H54 (cell line): ENCODE results near the gene PLBD1.

ENCODE experiments used
- DNase-seq: peaks from one replicate; pipeline ENCODE4 v3.0.0; 2011; ENCODE audit warnings: low spot score, mixed read lengths; ENCODE audit not compliant: insufficient read length
- FAIRE-seq: peaks from 3 replicates; lab custom pipeline; 2011; peaks lifted over from hg19 to GRCh38; lab: Jason Lieb, UNC
- POLR2A ChIP-seq: IDR thresholded peaks from 2 replicates; pipeline ENCODE4 v1.6.1; 2011; ENCODE audit warnings: low read depth, mild to moderate bottlenecking, low read length

Gene PLBD1

GRCh38 chr12:14557966-14558365 lies 9.7 kb downstream of the PLBD1 start:
- DNase-seq (no peak), FAIRE-seq (no peak)
- TF ChIP-seq POLR2A = no peak

GRCh38 chr12:14554281-14555007 lies 13.2 kb downstream of the PLBD1 start:
- FAIRE-seq (no peak), DNase-seq (no peak)
- no peak for TF ChIP-seq POLR2A

- DNase-seq (no peak), FAIRE-seq (no peak)
- TF ChIP-seq POLR2A = no peak
Observed at GRCh38 chr12:14548609-14549008, 19.1 kb downstream of the PLBD1 start.

- TF ChIP-seq POLR2A = no peak
- DNase-seq = no peak
- FAIRE-seq = no peak
Observed at GRCh38 chr12:14547571-14547970, 20.1 kb downstream of the PLBD1 start.

- FAIRE-seq (no peak), DNase-seq (no peak)
- TF ChIP-seq POLR2A = no peak
Observed at GRCh38 chr12:14545144-14546124, 22.2 kb downstream of the PLBD1 start.

- DNase-seq (no peak), FAIRE-seq (no peak)
- TF ChIP-seq POLR2A = no peak
Observed at GRCh38 chr12:14540801-14541462, 26.8 kb downstream of the PLBD1 start.

- FAIRE-seq = no peak
Observed at GRCh38 chr12:14537088-14537487, 30.6 kb downstream of the PLBD1 start.

GRCh38 chr12:14532152-14532551 lies 35.5 kb downstream of the PLBD1 start:
- TF ChIP-seq POLR2A = no peak
- DNase-seq = no peak
- FAIRE-seq = no peak

More at GRCh38 chr12:14537088-14537487, 30.6 kb downstream of the PLBD1 start:
- no peak for TF ChIP-seq POLR2A
- no peak for DNase-seq

GRCh38 chr12:14525964-14526363 lies 41.7 kb downstream of the PLBD1 start:
- no peak for FAIRE-seq
- TF ChIP-seq POLR2A = no peak
- no peak for DNase-seq

GRCh38 chr12:14521822-14522221 lies 45.9 kb downstream of the PLBD1 start:
- DNase-seq (no peak), FAIRE-seq (no peak)
- TF ChIP-seq POLR2A = no peak

- FAIRE-seq = no peak
- TF ChIP-seq POLR2A = no peak
Observed at GRCh38 chr12:14514946-14515345, 52.7 kb downstream of the PLBD1 start.

GRCh38 chr12:14514154-14514842 lies 53.4 kb downstream of the PLBD1 start:
- TF ChIP-seq POLR2A = no peak
- no peak for DNase-seq
- FAIRE-seq = no peak

More at GRCh38 chr12:14514946-14515345, 52.7 kb downstream of the PLBD1 start:
- no peak for DNase-seq

GRCh38 chr12:14510574-14510973 lies 57.1 kb downstream of the PLBD1 start:
- TF ChIP-seq POLR2A = no peak
- DNase-seq (no peak), FAIRE-seq (no peak)
